Caco-2 (cell line): Measurements from ENCODE around the gene PUM1. TPM values are rescaled to one million over a fixed set of nuclear protein-coding genes. Genes with fewer than 3 reads are reported as not detected.
"Not testable (repeated sequence)": the region's sequence is repeated elsewhere in the genome, so short reads cannot be mapped to it uniquely, and the experiment has no call there.

Source experiments
- BruUV-seq: library from RNA; stranded (reverse); fragments of 400-500 nt; replicated peaks from 2 replicates; lab custom pipeline; 2021; lab: Mats Ljungman, UMichigan
- CTCF ChIA-PET: fragments of 300-600 bp; sonication (Branson Sonifier 250); formaldehyde crosslinking; loops from one replicate; lab custom pipeline; 2022; ENCODE audit warnings: antibody characterized with exemption; lab: Charles Lee
- POLR2A ChIA-PET: fragments of 300-600 bp; sonication (Branson Sonifier 250); formaldehyde crosslinking; loops from one replicate; lab custom pipeline; 2022; ENCODE audit warnings: antibody characterized with exemption; lab: Charles Lee
- DNase-seq, 2 experiments: peaks; one replicate each; pipeline versions ENCODE4 v3.0.0 to v3.0.0-alpha.2; 2020 to 2022
- H3K27me3 ChIP-seq: replicated peaks from 2 replicates; pipeline ENCODE4 v1.6.0; 2011; ENCODE audit warnings: low read length; ENCODE audit not compliant: control insufficient read depth, insufficient read depth
- H3K36me3 ChIP-seq: 2 replicates; pipeline ENCODE4 v1.5.1; 2011; ENCODE audit warnings: low read length; ENCODE audit not compliant: control insufficient read depth, insufficient read depth
- H3K4me1 ChIP-seq: fragments of 250-450 bp; sonication (Bioruptor Pico); 2 replicates; pipeline ENCODE4 v1.5.1; 2020; ENCODE audit warnings: mild to moderate bottlenecking
- H3K4me3 ChIP-seq: 2 replicates; pipeline ENCODE4 v1.5.1; 2011; ENCODE audit warnings: low read depth, mild to moderate bottlenecking, control low read depth, low read length
- H3K9me3 ChIP-seq: fragments of 250-450 bp; sonication (Bioruptor Pico); 2 replicates; pipeline ENCODE4 v1.5.1; 2020; ENCODE audit warnings: mild to moderate bottlenecking, moderate library complexity
- H3K27ac Mint-ChIP-seq: one replicate; pipeline ENCODE4 v1.8.0; 2022; ENCODE audit warnings: mixed read lengths; ENCODE audit not compliant: unreplicated experiment
- H3K27me3 Mint-ChIP-seq: one replicate; pipeline ENCODE4 v1.8.0; 2022; ENCODE audit warnings: mixed read lengths; ENCODE audit not compliant: insufficient read depth, unreplicated experiment
- H3K36me3 Mint-ChIP-seq: one replicate; pipeline ENCODE4 v1.8.0; 2022; ENCODE audit warnings: mild to moderate bottlenecking, mixed read lengths; ENCODE audit not compliant: insufficient read depth, unreplicated experiment
- H3K4me1 Mint-ChIP-seq: one replicate; pipeline ENCODE4 v1.8.0; 2022; ENCODE audit warnings: low read depth, mixed read lengths; ENCODE audit not compliant: unreplicated experiment
- H3K4me3 Mint-ChIP-seq: one replicate; pipeline ENCODE4 v1.8.0; 2022; ENCODE audit warnings: mild to moderate bottlenecking, moderate library complexity, mixed read lengths; ENCODE audit not compliant: unreplicated experiment
- H3K9me3 Mint-ChIP-seq: one replicate; pipeline ENCODE4 v1.8.0; 2022; ENCODE audit warnings: mixed read lengths; ENCODE audit not compliant: unreplicated experiment
- intact Hi-C: fragments of 100-400 bp; cut with micrococcal nuclease; formaldehyde crosslinking; loops from one replicate; pipeline ENCODE4 v1.10.0; 2022; ENCODE audit not compliant: unreplicated experiment
- total RNA-seq: library from RNA; stranded (reverse); gene quantifications from 2 replicates; pipeline ENCODE4 v1.2.3, GENCODE V29; 2022
- TF ChIP-seq, protein P1 (sequence below), 2 experiments: fragments of 200-600 bp in 1 of 2; IDR thresholded peaks; 1 replicate in 1 of 2; 2 replicates in 1 of 2; pipeline versions ENCODE4 v1.5.1 to v1.8.0; 2011 to 2022; ENCODE audit warnings: antibody characterized with exemption in 1 of 2, control low read depth in 1 of 2, inconsistent platforms in 1 of 2, low read depth in 1 of 2, low read length in 1 of 2, mild to moderate bottlenecking in 1 of 2, moderate library complexity in 1 of 2; ENCODE audit not compliant: insufficient read depth in 1 of 2, severe bottlenecking in 1 of 2, unreplicated experiment in 1 of 2

PUM1 gene
- total RNA-seq, 1 experiment from 2014 or later = 93.7 TPM

DNA sequence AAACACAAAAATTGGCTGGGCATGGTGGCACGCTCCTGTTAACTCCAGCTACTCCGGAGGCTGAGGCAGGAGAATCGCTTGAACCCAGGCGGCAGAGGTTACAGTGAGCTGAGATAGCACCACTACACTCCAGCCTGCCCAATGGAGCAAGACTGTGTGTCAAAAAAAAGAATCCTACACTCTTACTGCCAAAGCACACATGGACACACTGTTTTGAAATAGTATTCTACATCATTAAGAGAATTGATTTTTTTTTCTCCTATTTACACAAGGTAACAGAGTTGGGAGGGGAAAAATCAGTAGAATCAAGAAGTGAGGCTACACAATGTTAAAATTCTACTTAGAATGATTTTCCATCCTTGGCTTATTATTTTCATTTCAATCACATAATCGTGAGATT, 114.8 kb downstream of the PUM1 start:
- Mint-ChIP-seq H3K27ac (no peak overlapping the region), H3K4me3 (no peak overlapping the region), H3K27me3 (no peaks in the 10 kb centered on the region), H3K4me1 (no peaks in the 10 kb centered on the region), H3K9me3 (no peaks in the 10 kb centered on the region), H3K36me3 (peaks cover 89% of the 10 kb centered on the region)
- no peak overlapping the region for H3K4me3 ChIP-seq
- no peaks in the 10 kb centered on the region for H3K27me3 ChIP-seq
- H3K36me3 ChIP-seq = peaks cover 1% of the 10 kb centered on the region; the same call in 1 of the 2 replicates
- no peaks in the 10 kb centered on the region for H3K4me1 ChIP-seq
- H3K9me3 ChIP-seq = no peaks in the 10 kb centered on the region
- TF ChIP-seq, protein P1, sequence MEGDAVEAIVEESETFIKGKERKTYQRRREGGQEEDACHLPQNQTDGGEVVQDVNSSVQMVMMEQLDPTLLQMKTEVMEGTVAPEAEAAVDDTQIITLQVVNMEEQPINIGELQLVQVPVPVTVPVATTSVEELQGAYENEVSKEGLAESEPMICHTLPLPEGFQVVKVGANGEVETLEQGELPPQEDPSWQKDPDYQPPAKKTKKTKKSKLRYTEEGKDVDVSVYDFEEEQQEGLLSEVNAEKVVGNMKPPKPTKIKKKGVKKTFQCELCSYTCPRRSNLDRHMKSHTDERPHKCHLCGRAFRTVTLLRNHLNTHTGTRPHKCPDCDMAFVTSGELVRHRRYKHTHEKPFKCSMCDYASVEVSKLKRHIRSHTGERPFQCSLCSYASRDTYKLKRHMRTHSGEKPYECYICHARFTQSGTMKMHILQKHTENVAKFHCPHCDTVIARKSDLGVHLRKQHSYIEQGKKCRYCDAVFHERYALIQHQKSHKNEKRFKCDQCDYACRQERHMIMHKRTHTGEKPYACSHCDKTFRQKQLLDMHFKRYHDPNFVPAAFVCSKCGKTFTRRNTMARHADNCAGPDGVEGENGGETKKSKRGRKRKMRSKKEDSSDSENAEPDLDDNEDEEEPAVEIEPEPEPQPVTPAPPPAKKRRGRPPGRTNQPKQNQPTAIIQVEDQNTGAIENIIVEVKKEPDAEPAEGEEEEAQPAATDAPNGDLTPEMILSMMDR (IDR thresholded peaks at IDR 0.05; ENCODE audit: insufficient read depth in 1 of 2, low read depth in 1 of 2, low read length in 1 of 2, severe bottlenecking in 1 of 2, unreplicated experiment in 1 of 2) = no peak
- intact Hi-C loops = no loop called here
- ChIA-PET POLR2A (no interaction called here), CTCF (no interaction called here)
- no TSS peak for BruUV-seq
- no peak for DNase-seq

DNA sequence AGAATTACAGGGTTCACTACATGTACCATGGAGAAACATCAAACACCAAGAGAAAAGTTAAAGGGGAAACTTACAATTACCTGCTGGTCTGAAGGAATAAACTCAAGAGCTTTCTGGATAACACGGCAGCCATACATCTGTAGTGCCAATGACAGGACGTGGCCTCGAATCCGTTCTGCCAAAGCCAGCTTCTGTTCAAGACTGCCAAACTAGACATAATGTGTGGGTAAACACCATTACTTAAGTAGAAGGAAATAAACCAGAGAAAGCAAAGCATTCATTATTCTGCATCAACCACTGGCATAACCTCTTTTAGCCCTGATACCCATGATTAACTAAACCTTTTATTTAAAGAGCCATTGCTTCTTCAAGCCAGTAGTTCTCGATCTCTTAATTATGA, 115.5 kb downstream of the PUM1 start:
- H3K27me3 ChIP-seq = no peaks in the 10 kb centered on the region
- POLR2A ChIA-PET = no interaction called here
- CTCF ChIA-PET = no interaction called here
- BruUV-seq = no TSS peak
- H3K4me1 ChIP-seq = no peaks in the 10 kb centered on the region
- no peak overlapping the region for H3K4me3 Mint-ChIP-seq
- H3K27ac Mint-ChIP-seq = no peak overlapping the region
- peaks cover 1% of the 10 kb centered on the region; the same call in 1 of the 2 replicates for H3K36me3 ChIP-seq
- H3K9me3 ChIP-seq = no peaks in the 10 kb centered on the region
- peaks cover 92% of the 10 kb centered on the region for H3K36me3 Mint-ChIP-seq
- intact Hi-C loops = no loop called here
- no peaks in the 10 kb centered on the region for H3K27me3 Mint-ChIP-seq
- no peaks in the 10 kb centered on the region for H3K9me3 Mint-ChIP-seq
- no peak for DNase-seq
- TF ChIP-seq, protein P1 (IDR thresholded peaks at IDR 0.05; ENCODE audit: insufficient read depth in 1 of 2, low read depth in 1 of 2, low read length in 1 of 2, severe bottlenecking in 1 of 2, unreplicated experiment in 1 of 2) = no peak
- H3K4me1 Mint-ChIP-seq = no peaks in the 10 kb centered on the region
- no peak overlapping the region for H3K4me3 ChIP-seq

DNA sequence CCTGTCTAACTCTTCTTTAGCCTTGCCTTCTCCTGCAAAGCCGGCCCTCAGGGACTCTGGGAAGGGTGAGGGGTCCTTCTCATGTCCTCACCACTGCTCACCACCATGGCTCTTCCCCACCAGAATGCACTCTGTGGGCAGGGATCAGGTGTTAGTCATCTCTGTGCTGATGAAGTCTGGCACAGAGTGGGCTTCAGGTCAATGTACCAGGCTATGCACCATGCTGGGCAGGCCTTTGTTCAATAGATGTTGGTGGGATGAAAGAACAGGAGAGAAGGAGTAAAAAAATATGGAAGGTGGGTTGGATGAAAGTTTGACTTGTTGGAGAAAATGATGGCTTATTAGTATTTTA, 116.1 kb downstream of the PUM1 start:
- H3K4me3 Mint-ChIP-seq, H3K4me1 Mint-ChIP-seq, H3K4me3 ChIP-seq, H3K27ac Mint-ChIP-seq, H3K9me3 ChIP-seq, CTCF ChIA-PET, BruUV-seq, H3K27me3 ChIP-seq, H3K27me3 Mint-ChIP-seq, POLR2A ChIA-PET, H3K4me1 ChIP-seq, H3K36me3 ChIP-seq, H3K9me3 Mint-ChIP-seq, intact Hi-C loops, DNase-seq: not testable (repeated sequence)
- H3K36me3 Mint-ChIP-seq = peaks cover 91% of the 10 kb centered on the region

DNA sequence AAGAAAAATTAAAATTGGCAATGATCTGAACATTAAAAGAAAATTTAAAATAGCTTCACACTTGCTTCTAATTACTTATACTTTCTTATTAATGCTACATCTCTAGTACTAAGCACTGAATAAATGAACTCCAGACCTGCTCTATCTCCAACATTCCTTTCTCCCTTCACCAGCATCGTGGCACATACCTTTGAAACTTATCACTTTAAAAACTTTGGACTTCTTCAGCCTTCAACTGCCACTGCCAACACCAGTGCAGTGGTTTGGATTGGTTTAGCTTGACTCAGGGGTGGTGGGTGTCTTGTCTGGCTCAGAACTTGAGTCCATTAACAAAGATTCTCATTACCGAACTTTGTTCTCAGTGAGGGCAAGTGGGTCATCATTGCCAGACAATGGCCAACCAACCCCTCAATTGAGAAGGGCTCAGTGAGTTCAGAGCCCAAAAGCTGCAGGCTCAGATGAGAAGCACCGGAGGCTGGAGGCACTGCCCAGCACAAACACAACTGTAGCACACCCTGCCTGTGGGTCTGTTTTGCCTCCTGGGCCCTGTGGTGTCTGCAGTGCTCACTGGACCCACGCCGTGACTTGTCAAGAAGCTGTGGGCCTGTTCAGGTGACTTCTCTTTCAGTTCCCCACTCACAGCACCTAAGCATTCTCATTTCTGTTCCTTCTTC, 116.6 kb downstream of the PUM1 start:
- peaks cover 89% of the 10 kb centered on the region for H3K36me3 Mint-ChIP-seq
- H3K4me1 Mint-ChIP-seq, H3K4me3 Mint-ChIP-seq, DNase-seq, H3K27me3 Mint-ChIP-seq, POLR2A ChIA-PET, H3K9me3 Mint-ChIP-seq, H3K27me3 ChIP-seq, intact Hi-C loops, H3K36me3 ChIP-seq, BruUV-seq, H3K27ac Mint-ChIP-seq, CTCF ChIA-PET, H3K4me1 ChIP-seq, H3K4me3 ChIP-seq, H3K9me3 ChIP-seq: not testable (repeated sequence)
